Endodermal cell (in vitro differentiated cells): ENCODE data around the gene ALDH3B2. TPM values are rescaled to one million over a fixed set of nuclear protein-coding genes. Genes with fewer than 3 reads are reported as not detected.

Source experiments
- DNase-seq: peaks from one replicate; pipeline ENCODE4 v3.0.0-alpha.2; 2017
- H3K27ac ChIP-seq: 2 replicates; pipeline ENCODE4 v1.5.1; 2013; ENCODE audit warnings: mild to moderate bottlenecking, low read depth, low read length, moderate library complexity
- H3K27me3 ChIP-seq: 2 replicates; pipeline ENCODE4 v1.6.1; 2013; ENCODE audit warnings: mild to moderate bottlenecking, low read length, moderate library complexity; ENCODE audit not compliant: insufficient read depth, control insufficient read depth, poor library complexity, severe bottlenecking
- H3K36me3 ChIP-seq: 2 replicates; pipeline ENCODE4 v1.7.0; 2013; ENCODE audit warnings: mild to moderate bottlenecking, low read length, moderate library complexity; ENCODE audit not compliant: control insufficient read depth, insufficient read depth
- H3K4me1 ChIP-seq: one replicate; pipeline ENCODE4 v1.7.0; 2013; ENCODE audit warnings: low read length; ENCODE audit not compliant: control insufficient read depth, insufficient read depth
- H3K4me3 ChIP-seq: 2 replicates; pipeline ENCODE4 v1.5.1; 2013; ENCODE audit warnings: mild to moderate bottlenecking, low read length, moderate library complexity
- H3K9ac ChIP-seq: 2 replicates; pipeline ENCODE4 v1.6.1; 2013; ENCODE audit warnings: mild to moderate bottlenecking, low read length, moderate library complexity; ENCODE audit not compliant: poor library complexity, severe bottlenecking; ENCODE audit errors: extremely low read depth
- H3K9me3 ChIP-seq: 2 replicates; pipeline ENCODE4 v1.6.1; 2013; ENCODE audit warnings: mild to moderate bottlenecking, low read length, moderate library complexity; ENCODE audit not compliant: control insufficient read depth
- H3K27ac Mint-ChIP-seq: 2 replicates; pipeline ENCODE4 v1.8.0; 2020; ENCODE audit warnings: mixed read lengths
- H3K27me3 Mint-ChIP-seq: 2 replicates; pipeline ENCODE4 v1.8.0; 2021; ENCODE audit warnings: mild to moderate bottlenecking, mixed read lengths; ENCODE audit not compliant: insufficient read depth
- H3K36me3 Mint-ChIP-seq: 2 replicates; pipeline ENCODE4 v1.8.0; 2020; ENCODE audit warnings: low read depth, mixed read lengths
- H3K4me1 Mint-ChIP-seq: 2 replicates; pipeline ENCODE4 v1.8.0; 2020; ENCODE audit warnings: mixed read lengths
- H3K4me3 Mint-ChIP-seq: 2 replicates; pipeline ENCODE4 v1.8.0; 2020; ENCODE audit warnings: mild to moderate bottlenecking, moderate library complexity, mixed read lengths
- H3K9me3 Mint-ChIP-seq: 2 replicates; pipeline ENCODE4 v1.8.0; 2020; ENCODE audit warnings: mild to moderate bottlenecking, mixed read lengths
- WGBS, 2 experiments: methylation state at CpG; one replicate each; pipeline versions ENCODE4 v1.1.5 to v1.1.7; 2013; ENCODE audit warnings: missing lambda C conversion rate in 2 of 2, mixed read lengths in 1 of 2; ENCODE audit not compliant: insufficient coverage in 1 of 2, insufficient read length in 1 of 2; 5-methylcytosine and 5-hydroxymethylcytosine counted together
- total RNA-seq, 2 donors: library from RNA; stranded (reverse); fragmentation: NEBNext Ultra II Directional in 1 of 2; extraction: Animal tissue kit (Norgen Biotek cat#: 25700) in 1 of 2; gene quantifications; 2 replicates in 1 of 2; 3 replicates in 1 of 2; pipeline ENCODE4 v1.2.1, GENCODE V29; 2021
- TF ChIP-seq, protein P1 (sequence below): fragments of 200-600 bp; sonication (generic); conservative IDR thresholded peaks from 2 replicates; pipeline ENCODE4 v1.5.0; 2021; ENCODE audit warnings: antibody characterized with exemption, mild to moderate bottlenecking

ALDH3B2 gene
- total RNA-seq, 2 donors from 2014 or later, result not detected

DNA sequence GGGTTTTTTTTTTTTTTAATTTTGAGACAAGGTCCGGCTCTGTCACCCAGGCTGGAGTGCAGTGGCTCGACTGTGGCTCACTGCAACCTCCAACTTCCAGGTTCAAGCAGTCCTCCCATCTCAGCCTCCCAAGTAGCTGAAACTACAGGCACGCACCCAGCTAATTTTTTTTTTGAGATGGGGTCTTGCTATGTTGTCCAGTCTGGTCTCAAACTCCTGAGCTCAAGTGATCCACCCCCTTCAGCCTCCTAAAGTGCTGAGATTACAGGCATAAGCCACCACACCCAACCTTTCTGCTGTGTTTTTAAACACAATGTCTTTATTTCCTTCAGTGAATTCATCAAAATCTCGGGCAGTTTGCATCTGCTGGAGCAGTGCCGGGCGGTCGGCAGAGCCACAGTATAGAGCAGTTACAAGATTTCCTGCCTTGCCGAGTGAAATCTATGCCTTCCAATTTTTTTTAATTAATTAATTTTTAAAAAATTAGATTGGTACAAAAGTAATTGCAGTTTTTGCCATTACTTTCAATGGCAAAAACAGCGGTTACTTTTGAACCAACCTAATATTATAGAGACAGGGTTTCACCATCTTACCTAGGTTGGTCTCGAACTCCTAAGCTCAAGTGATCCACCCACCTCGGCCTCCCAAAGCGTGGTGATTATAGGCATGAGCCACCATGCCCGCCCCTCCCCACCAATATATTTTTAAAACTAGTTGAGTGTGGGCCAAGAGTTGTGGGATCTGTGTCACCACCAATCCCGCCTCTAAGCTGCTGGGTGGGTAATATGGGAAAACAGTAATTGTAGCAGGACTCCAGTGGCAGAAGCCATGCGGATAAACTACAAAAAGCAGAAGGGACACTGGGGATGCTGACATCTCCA lies 21.2 kb downstream of the ALDH3B2 start:
- Mint-ChIP-seq H3K27ac (no peak overlapping the region), H3K9me3 (peaks cover 33% of the 10 kb centered on the region), H3K4me3 (no peak overlapping the region), H3K4me1 (peaks cover 6% of the 10 kb centered on the region), H3K27me3 (peaks cover 3% of the 10 kb centered on the region), H3K36me3 (peaks cover 3% of the 10 kb centered on the region)
- no peaks in the 10 kb centered on the region for H3K4me1 ChIP-seq
- no peaks in the 10 kb centered on the region for H3K36me3 ChIP-seq
- TF ChIP-seq, protein P1, sequence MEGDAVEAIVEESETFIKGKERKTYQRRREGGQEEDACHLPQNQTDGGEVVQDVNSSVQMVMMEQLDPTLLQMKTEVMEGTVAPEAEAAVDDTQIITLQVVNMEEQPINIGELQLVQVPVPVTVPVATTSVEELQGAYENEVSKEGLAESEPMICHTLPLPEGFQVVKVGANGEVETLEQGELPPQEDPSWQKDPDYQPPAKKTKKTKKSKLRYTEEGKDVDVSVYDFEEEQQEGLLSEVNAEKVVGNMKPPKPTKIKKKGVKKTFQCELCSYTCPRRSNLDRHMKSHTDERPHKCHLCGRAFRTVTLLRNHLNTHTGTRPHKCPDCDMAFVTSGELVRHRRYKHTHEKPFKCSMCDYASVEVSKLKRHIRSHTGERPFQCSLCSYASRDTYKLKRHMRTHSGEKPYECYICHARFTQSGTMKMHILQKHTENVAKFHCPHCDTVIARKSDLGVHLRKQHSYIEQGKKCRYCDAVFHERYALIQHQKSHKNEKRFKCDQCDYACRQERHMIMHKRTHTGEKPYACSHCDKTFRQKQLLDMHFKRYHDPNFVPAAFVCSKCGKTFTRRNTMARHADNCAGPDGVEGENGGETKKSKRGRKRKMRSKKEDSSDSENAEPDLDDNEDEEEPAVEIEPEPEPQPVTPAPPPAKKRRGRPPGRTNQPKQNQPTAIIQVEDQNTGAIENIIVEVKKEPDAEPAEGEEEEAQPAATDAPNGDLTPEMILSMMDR, result no peak
- peaks cover 25% of the 10 kb centered on the region for H3K9me3 ChIP-seq
- no peak overlapping the region for H3K9ac ChIP-seq
- DNase-seq, result peak; percentile 10
- 83 to 87% methylated on average over 5 to 14 of the region's 15 CpGs for WGBS, 2 experiments
- no peak overlapping the region for H3K27ac ChIP-seq
- H3K4me3 ChIP-seq, result no peak overlapping the region
- no peaks in the 10 kb centered on the region for H3K27me3 ChIP-seq

DNA sequence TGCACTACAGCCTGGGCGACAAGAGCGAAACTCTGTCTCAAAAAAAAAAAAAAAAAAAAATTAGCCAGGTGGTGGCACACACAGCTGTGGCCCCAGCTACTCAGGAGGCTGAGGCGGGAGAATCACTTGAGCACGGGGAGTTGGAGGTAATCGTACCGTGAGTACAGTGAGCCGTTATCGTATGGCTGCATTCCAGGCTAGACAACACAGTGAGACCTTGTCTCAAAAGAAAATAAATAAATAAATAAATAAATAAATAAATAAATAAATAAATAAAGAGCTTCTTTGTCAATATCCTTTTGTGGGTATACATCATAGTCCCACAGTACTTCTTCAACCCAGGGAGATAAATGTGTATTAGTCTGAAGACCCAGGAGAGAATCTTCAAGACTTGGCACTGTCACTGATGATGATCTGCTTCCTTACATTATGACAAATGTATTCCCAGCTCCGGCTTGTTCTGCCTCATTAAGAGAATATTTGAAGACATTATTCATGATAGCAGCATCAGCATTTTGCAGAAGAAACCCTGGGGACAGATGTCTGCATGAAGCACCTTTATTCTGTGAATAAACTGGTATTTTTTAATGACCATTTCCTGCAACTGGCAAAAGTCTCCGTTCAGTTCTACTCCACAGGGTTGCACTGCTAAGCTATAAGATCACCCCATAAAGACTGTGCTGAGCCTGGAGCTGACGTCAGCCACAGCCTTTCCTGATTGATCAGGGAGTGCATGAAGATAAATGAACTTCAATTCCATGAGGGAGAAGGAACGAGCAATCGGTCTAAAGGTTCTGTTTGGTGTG lies 22.2 kb downstream of the ALDH3B2 start:
- Mint-ChIP-seq H3K36me3 (peaks cover 3% of the 10 kb centered on the region), H3K27me3 (peaks cover 3% of the 10 kb centered on the region), H3K27ac (no peak overlapping the region), H3K9me3 (peaks cover 24% of the 10 kb centered on the region), H3K4me3 (no peak overlapping the region), H3K4me1 (peaks cover 6% of the 10 kb centered on the region)
- Histone ChIP-seq H3K27me3 (no peaks in the 10 kb centered on the region), H3K4me3 (no peak overlapping the region), H3K36me3 (no peaks in the 10 kb centered on the region), H3K9me3 (peaks cover 18% of the 10 kb centered on the region), H3K4me1 (no peaks in the 10 kb centered on the region), H3K27ac (no peak overlapping the region), H3K9ac (no peak overlapping the region)
- TF ChIP-seq, protein P1, result no peak
- peak; percentile 18 for DNase-seq
- 70 to 80% methylated on average over 7 to 11 of the region's 13 CpGs for WGBS, 2 experiments

DNA sequence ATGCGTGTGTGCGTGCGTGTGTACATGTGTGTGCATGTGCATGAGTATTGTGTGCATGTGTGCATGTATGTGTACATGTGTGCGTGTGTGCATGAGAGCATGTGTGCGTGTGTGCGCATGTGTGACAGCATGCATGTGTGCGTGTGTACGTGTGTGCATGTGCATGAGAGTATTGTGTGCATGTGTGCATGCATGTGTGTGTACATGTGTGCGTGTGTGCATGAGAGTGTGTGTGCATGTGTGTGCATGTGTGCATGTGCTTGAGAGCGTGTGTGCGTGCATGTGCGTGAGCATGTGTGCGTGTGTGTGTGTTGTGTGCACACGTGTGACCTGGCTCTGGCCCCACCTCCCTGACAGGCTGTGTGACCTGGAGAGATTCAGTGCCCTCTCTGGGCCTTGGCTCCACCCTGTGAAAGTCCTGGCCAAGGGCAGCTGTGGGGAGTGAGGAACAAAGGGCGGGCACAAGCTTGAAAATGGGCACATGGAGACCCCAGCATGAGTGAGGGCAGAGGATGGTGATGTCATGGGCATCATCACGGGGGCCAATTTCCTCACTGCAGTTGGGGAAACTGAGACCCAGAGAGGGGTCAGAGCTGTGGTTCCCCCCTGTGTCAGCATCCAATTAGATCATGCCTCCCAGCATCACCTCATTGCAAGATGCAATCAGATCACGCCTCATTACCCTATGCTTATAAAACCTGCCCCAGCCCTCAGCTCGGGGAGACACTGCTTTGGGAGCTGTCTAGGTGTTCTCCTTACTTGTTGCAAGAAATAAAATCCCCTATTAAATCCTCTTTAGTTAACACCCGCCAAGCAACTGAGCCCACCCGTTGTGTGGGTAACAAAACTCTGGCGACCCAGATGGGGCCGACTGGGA lies 24.6 kb downstream of the ALDH3B2 start:
- Mint-ChIP-seq H3K27ac (no peak overlapping the region), H3K27me3 (peaks cover 5% of the 10 kb centered on the region)
- 92 to 95% methylated on average over 11 to 22 of the region's 22 CpGs for WGBS, 2 experiments

More for the DNA sequence above, 24.6 kb downstream of the ALDH3B2 start:
- no peak overlapping the region for H3K27ac ChIP-seq
- H3K36me3 Mint-ChIP-seq, result no peaks in the 10 kb centered on the region
- peaks cover 5% of the 10 kb centered on the region for H3K9me3 Mint-ChIP-seq
- no peaks in the 10 kb centered on the region for H3K36me3 ChIP-seq
- no peaks in the 10 kb centered on the region for H3K27me3 ChIP-seq
- TF ChIP-seq, protein P1, result no peak
- no peak overlapping the region for H3K4me3 Mint-ChIP-seq
- H3K4me3 ChIP-seq, result no peak overlapping the region
- no peaks in the 10 kb centered on the region for H3K4me1 ChIP-seq
- H3K4me1 Mint-ChIP-seq, result peaks cover 6% of the 10 kb centered on the region
- H3K9me3 ChIP-seq, result no peaks in the 10 kb centered on the region
- no peak overlapping the region for H3K9ac ChIP-seq
- DNase-seq, result peak; percentile 38
